PFSK-1 (cell line): ENCODE results near the gene PAOX.

Experiments used
- POLR2AphosphoS5 ChIP-seq: IDR thresholded peaks from 2 replicates; pipeline ENCODE4 v1.6.1; 2012; ENCODE audit warnings: low read depth, mild to moderate bottlenecking, control low read depth, low read length, moderate library complexity
- REST ChIP-seq, 2 experiments: IDR thresholded peaks; 2 replicates each; pipeline versions ENCODE4 v1.6.1 to v1.8.0; 2011 to 2012; ENCODE audit warnings: low read depth in 2 of 2, low read length in 2 of 2, control low read depth in 1 of 2, inconsistent platforms in 1 of 2, mild to moderate bottlenecking in 1 of 2, moderate library complexity in 1 of 2; ENCODE audit not compliant: insufficient read depth in 1 of 2
- SIN3A ChIP-seq: IDR thresholded peaks from 2 replicates; pipeline ENCODE4 v1.6.1; 2012; ENCODE audit warnings: mild to moderate bottlenecking, low read length, moderate library complexity, borderline replicate concordance; ENCODE audit not compliant: insufficient read depth
- TAF1 ChIP-seq: IDR thresholded peaks from 2 replicates; pipeline ENCODE4 v1.6.1; 2012; ENCODE audit warnings: low read length, control low read depth, borderline replicate concordance; ENCODE audit not compliant: insufficient read depth

DNA sequence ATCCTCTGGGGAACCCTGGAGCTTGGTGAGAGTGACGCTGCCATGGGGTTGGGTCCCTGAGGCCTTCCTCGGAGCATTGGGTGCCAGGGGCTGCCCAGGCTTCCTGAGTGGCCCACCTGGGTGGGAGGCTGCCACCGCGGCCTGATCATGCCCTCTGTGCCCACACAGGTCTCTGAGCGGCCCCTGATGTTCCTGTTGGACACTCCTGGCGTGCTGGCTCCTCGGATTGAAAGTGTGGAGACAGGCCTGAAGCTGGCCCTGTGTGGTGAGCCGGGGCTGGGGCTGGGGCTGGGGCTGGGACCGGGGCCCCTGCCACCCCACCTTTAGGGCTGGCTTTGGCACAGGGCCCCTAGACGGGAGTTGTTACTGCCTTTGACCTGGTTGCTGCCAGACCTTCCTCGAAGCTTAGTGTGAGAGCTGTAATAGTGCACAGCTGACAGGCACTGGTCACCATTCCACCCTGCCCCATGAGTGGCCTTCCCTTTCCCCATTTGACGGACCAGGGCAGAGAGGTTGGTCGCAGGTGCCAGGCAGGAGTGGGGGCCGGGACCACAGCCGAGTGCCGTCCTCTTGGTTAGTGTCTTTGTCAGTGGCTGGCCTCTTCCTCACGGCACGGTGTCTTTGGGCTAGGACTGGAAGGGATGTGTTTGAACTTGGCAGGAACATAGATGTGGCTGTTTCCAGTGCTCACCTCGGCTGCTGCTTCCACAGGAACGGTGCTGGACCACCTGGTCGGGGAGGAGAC, 23.1 kb downstream of the PAOX start:
- TF ChIP-seq SIN3A, result no peak
- TF ChIP-seq POLR2AphosphoS5, result no peak
- TF ChIP-seq TAF1, result no peak
- no peak for TF ChIP-seq REST (IDR thresholded peaks at IDR 0.05; ENCODE audit: insufficient read depth in 1 of 2, low read depth in 2 of 2, low read length in 2 of 2)
